ENCODE data around the gene XYLT1. TPM values are rescaled to one million over a fixed set of nuclear protein-coding genes. Genes with fewer than 3 reads are reported as not detected.

XYLT1 gene
- total and polyA plus RNA-seq, 2 of the 8 experiments (the other 6 are each of a cell fraction or from before 2014, with no cell fraction given) = 6.6 to 25.4 TPM

- no peak overlapping the region for H4K8ac ChIP-seq (ENCODE audit: extremely low read depth, insufficient read depth, low read length)
- no peak overlapping the region for H2BK15ac ChIP-seq (ENCODE audit: low read length)
- no peak overlapping the region for H3K27ac ChIP-seq (ENCODE audit: low read depth, low read length)
- no peak overlapping the region for H4K5ac ChIP-seq (ENCODE audit: insufficient read length, low read depth, low read length)
- DNase-seq (ENCODE audit: low read depth in 1 of 2, low spot score in 2 of 2) = no peak
- peak overlapping the region in 2 of 4 experiments; percentile 0 to 23; a peak in 3 of 8 replicates for H3K4me3 ChIP-seq (ENCODE audit: extremely low read depth in 1 of 4, insufficient read depth in 2 of 4, low read depth in 3 of 4, low read length in 4 of 4)
- no peak overlapping the region for H2BK120ac ChIP-seq (replicated peaks; ENCODE audit: low read depth, low read length)
- H2AFZ ChIP-seq (ENCODE audit: low read length) = no peak overlapping the region
- peaks cover 0 to 31% of the 10 kb centered on the region in 2 experiments; a peak in 3 of 4 replicates for H3K79me2 ChIP-seq (ENCODE audit: control insufficient read depth in 1 of 2, insufficient read depth in 2 of 2, low read length in 2 of 2)
- H3K18ac ChIP-seq (ENCODE audit: extremely low read depth, low read length) = no peak overlapping the region
- H3K27me3 ChIP-seq (replicated peaks in 1 of 4; ENCODE audit: control insufficient read depth in 3 of 4, extremely low read depth in 1 of 4, insufficient read depth in 3 of 4, low read length in 3 of 4) = no peaks in the 10 kb centered on the region
- no peak overlapping the region for H3K9ac ChIP-seq (replicated peaks in 1 of 4; ENCODE audit: extremely low read depth in 1 of 4, low read depth in 3 of 4, low read length in 3 of 4)
- POLR2A ChIA-PET (ENCODE audit: partially characterized antibody) = interaction anchor here (1.1 kb wide), 1 partner anchor 155 kb away, joined by 3 read pairs; no protein-coding TSS in a partner anchor
- no peak overlapping the region for H3K23ac ChIP-seq (ENCODE audit: insufficient read length)
- H2BK5ac ChIP-seq (ENCODE audit: low read depth, low read length) = peak overlapping the region; percentile 21; the same call in 1 of the 2 replicates
- peaks cover 10 to 46% (median 38%) of the 10 kb centered on the region in 4 experiments for H3K4me1 ChIP-seq (replicated peaks in 1 of 4; ENCODE audit: control insufficient read depth in 3 of 4, insufficient read depth in 4 of 4, low read length in 3 of 4)
- no peak for FAIRE-seq
- WGBS, 2 experiments (ENCODE audit: extremely low coverage in 1 of 2, insufficient coverage in 1 of 2, insufficient read length in 1 of 2, insufficient replicate concordance in 2 of 2, low coverage in 1 of 2, low lambda C conversion rate in 2 of 2, missing lambda C conversion rate in 1 of 2) = 25% methylated on average over 3 of the region's 3 CpGs; no CpG with 5 or more reads in 1 of the 2 experiments
- no peak overlapping the region for H4K91ac ChIP-seq (replicated peaks; ENCODE audit: insufficient read length, low read length)
- no peaks in the 10 kb centered on the region for H3K9me3 ChIP-seq (ENCODE audit: insufficient read depth in 2 of 2, low read depth in 1 of 2, low read length in 1 of 2)
- no peak overlapping the region for H3K4ac ChIP-seq (replicated peaks; ENCODE audit: insufficient read length, low read depth, low read length)
- CTCF ChIA-PET (ENCODE audit: partially characterized antibody) = interaction anchor here (0.9 to 2.2 kb wide), 3 partner anchors 19 to 81 kb away, joined by 3 to 6 read pairs (median 4); no protein-coding TSS in a partner anchor
- H2BK20ac ChIP-seq (ENCODE audit: low read length) = no peak overlapping the region
- no peak overlapping the region for H3K56ac ChIP-seq (replicated peaks; ENCODE audit: insufficient read length, low read depth, low read length)
- H2BK12ac ChIP-seq (ENCODE audit: low read depth, low read length) = no peak overlapping the region
- TF ChIP-seq SP1 (IDR thresholded peaks at IDR 0.05; ENCODE audit: low read depth, low read length) = 0 out of 2 replicates have a peak, but pooled peaks have one; percentile 21
- no peak for TF ChIP-seq TBP (IDR thresholded peaks at IDR 0.05; ENCODE audit: low read depth, low read length)
- no peaks in the 10 kb centered on the region for H3K36me3 ChIP-seq (ENCODE audit: control insufficient read depth in 2 of 4, insufficient read depth in 4 of 4, low read length in 3 of 4)
- H3K23me2 ChIP-seq (ENCODE audit: low read depth, low read length) = no peaks in the 10 kb centered on the region; the same call in 1 of the 2 replicates
- peaks cover 2% of the 10 kb centered on the region; the same call in 1 of the 2 replicates for H3K79me1 ChIP-seq (ENCODE audit: low read depth, low read length)
- no peak overlapping the region for H3K14ac ChIP-seq (ENCODE audit: insufficient read length)
- no peaks in the 10 kb centered on the region for H4K20me1 ChIP-seq (replicated peaks in 1 of 2; ENCODE audit: control insufficient read depth in 1 of 2, insufficient read depth in 2 of 2, low read length in 2 of 2)
- no peak overlapping the region for H2AK5ac ChIP-seq (ENCODE audit: low read depth, low read length)
- peak overlapping the region; percentile 30 to 54 for H3K4me2 ChIP-seq (ENCODE audit: insufficient read depth in 1 of 2, low read depth in 2 of 2, low read length in 2 of 2)
Observed at GRCh38 chr16:17386229-17386628, 84.5 kb downstream of the XYLT1 start.

Data from H1 (cell line).